GM12892 (cell line): Measurements from ENCODE around the gene SNAPC3.

ENCODE experiments used
- POLR2A ChIP-seq: IDR thresholded peaks from 2 replicates; pipeline ENCODE4 v1.6.1; 2011; ENCODE audit warnings: low read depth, low read length, control low read depth
- POLR2AphosphoS5 ChIP-seq: IDR thresholded peaks from 2 replicates; pipeline ENCODE4 v1.6.1; 2011; ENCODE audit warnings: low read depth, low read length, control low read depth
- TAF1 ChIP-seq: IDR thresholded peaks from 2 replicates; pipeline ENCODE4 v1.6.1; 2011; ENCODE audit warnings: low read depth, mild to moderate bottlenecking, control low read depth, low read length, borderline replicate concordance

DNA sequence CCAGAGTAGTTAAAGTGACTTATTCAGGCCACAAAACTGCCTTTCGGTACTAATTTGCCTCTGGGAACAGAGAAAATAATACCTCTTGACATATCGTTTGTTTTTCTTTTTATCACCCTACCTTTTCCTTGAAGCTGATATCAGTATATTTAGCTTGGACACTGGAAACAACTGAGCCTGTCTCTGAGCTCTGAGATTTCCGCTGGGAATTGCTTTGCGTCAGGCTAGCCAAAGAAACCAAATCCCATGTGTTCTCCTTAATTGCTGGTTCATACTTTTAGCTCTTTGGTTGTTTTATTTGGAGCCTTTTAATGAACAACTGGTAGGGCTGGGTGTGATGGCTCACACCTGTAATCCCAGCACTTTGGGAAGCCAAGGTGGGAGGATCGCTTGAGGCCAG is 30.3 kb upstream of the SNAPC3 start:
- TF ChIP-seq POLR2A (no peak), POLR2AphosphoS5 (no peak), TAF1 (no peak)
